Peyer's patch (tissue), 4 donors: ENCODE measurements around the gene TMEM259.

Experiments used
- CTCF ChIP-seq, 6 experiments: fragments of 450-650 bp in 4 of 6; fragments of 200-600 bp in 2 of 6; sonication (generic) in 1 of 6; IDR thresholded peaks; one replicate each; pipeline ENCODE4 v1.5.1; 2017 to 2019; ENCODE audit warnings: antibody characterized with exemption in 6 of 6, mild to moderate bottlenecking in 3 of 6, moderate library complexity in 1 of 6
- POLR2A ChIP-seq, 2 donors: fragments of 450-650 bp; IDR thresholded peaks; one replicate each; pipeline ENCODE4 v1.5.1; 2017; ENCODE audit warnings: antibody characterized with exemption in 2 of 2, mild to moderate bottlenecking in 2 of 2, moderate library complexity in 2 of 2

- TF ChIP-seq POLR2A (IDR thresholded peaks at IDR 0.05) (no peak), CTCF (IDR thresholded peaks at IDR 0.05) (no peak)
Observed at GRCh38 chr19:1053176-1054101, 32.5 kb upstream of the TMEM259 start.
